NT2/D1 (cell line): ENCODE results near the gene DIP2C.

Source experiments
- DNase-seq: peaks from one replicate; pipeline ENCODE4 v3.0.0-alpha.2; 2011; ENCODE audit warnings: low read depth, low spot score
- H3K27me3 ChIP-seq: 2 replicates; pipeline ENCODE4 v1.6.0; 2011; ENCODE audit warnings: mild to moderate bottlenecking; ENCODE audit not compliant: insufficient read length, insufficient read depth
- H3K36me3 ChIP-seq: 2 replicates; pipeline ENCODE4 v1.6.1; 2011; ENCODE audit warnings: mild to moderate bottlenecking, low read length, mixed read lengths; ENCODE audit not compliant: insufficient read depth, insufficient read length
- H3K4me1 ChIP-seq: 2 replicates; pipeline ENCODE4 v1.5.1; 2011; ENCODE audit not compliant: insufficient read depth, insufficient read length
- H3K4me3 ChIP-seq: 2 replicates; pipeline ENCODE4 v1.5.1; 2011; ENCODE audit warnings: low read depth; ENCODE audit not compliant: insufficient read length
- H3K9ac ChIP-seq: 2 replicates; pipeline ENCODE4 v1.6.0; 2011; ENCODE audit warnings: low read depth; ENCODE audit not compliant: insufficient read length
- H3K9me3 ChIP-seq: 2 replicates; pipeline ENCODE4 v1.5.1; 2011; ENCODE audit warnings: mild to moderate bottlenecking, low read length; ENCODE audit not compliant: insufficient read depth
- SUZ12 ChIP-seq: IDR thresholded peaks from 2 replicates; pipeline ENCODE4 v1.6.1; 2011; ENCODE audit not compliant: insufficient read length, insufficient read depth; ENCODE audit errors: extremely low read depth
- YY1 ChIP-seq: IDR thresholded peaks from 2 replicates; pipeline ENCODE4 v1.6.1; 2011; ENCODE audit not compliant: insufficient read length, insufficient read depth
- ZNF274 ChIP-seq: IDR thresholded peaks from 2 replicates; pipeline ENCODE4 v1.6.1; 2011; ENCODE audit warnings: mild to moderate bottlenecking, low read depth, low read length

Gene DIP2C

DNA sequence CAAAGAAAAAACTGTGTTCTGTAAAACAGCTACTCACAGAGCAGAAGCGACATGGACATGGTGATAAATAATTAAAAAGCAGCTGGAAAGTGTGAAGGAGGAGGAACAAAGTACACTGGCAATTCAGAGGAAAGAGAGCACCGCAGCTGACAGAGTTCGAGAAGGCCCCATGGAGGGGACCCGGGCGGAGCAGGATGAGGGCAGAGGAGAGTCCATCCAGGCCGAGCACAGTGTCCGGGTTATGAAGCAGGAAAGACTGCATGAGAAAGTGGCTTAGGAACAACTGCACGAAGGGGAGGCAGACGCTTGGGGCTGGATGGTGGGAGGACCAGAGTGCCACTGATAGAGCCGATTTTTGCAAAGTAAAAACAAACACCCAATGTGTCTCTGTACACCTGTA lies 368.7 kb downstream of the DIP2C start:
- Histone ChIP-seq H3K36me3 (peaks cover 23% of the 10 kb centered on the region), H3K4me3 (no peak overlapping the region), H3K9ac (no peak overlapping the region), H3K9me3 (no peaks in the 10 kb centered on the region), H3K27me3 (no peaks in the 10 kb centered on the region), H3K4me1 (no peaks in the 10 kb centered on the region)
- no peak for DNase-seq
- TF ChIP-seq ZNF274: no peak
- TF ChIP-seq SUZ12: no peak
- TF ChIP-seq YY1: no peak

DNA sequence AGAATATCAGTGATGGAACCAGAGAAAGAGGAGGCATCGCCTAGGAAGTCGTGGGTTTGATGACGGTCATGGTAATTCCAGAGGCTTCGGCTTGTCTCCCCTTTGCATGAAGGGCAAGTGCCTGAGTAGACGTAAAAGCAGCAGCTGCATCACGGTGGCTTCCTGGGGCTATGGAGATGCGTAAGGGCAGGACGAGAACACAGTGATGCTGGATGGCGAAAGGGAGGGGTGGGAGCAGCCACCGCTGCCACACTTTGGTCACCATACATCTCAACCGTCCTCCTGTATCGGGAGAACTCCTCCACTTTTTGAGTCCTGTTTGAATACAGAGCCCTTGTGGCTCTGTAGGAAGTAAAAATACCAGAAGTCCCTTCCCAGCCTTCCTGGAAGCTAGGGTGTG lies 371.5 kb downstream of the DIP2C start:
- no peak for DNase-seq
- TF ChIP-seq YY1: no peak
- TF ChIP-seq SUZ12: no peak
- TF ChIP-seq ZNF274: no peak
- no peak overlapping the region for H3K9ac ChIP-seq
- no peaks in the 10 kb centered on the region for H3K4me1 ChIP-seq
- H3K36me3 ChIP-seq: peaks cover 23% of the 10 kb centered on the region
- no peaks in the 10 kb centered on the region for H3K27me3 ChIP-seq
- no peak overlapping the region for H3K4me3 ChIP-seq
- H3K9me3 ChIP-seq: no peaks in the 10 kb centered on the region

DNA sequence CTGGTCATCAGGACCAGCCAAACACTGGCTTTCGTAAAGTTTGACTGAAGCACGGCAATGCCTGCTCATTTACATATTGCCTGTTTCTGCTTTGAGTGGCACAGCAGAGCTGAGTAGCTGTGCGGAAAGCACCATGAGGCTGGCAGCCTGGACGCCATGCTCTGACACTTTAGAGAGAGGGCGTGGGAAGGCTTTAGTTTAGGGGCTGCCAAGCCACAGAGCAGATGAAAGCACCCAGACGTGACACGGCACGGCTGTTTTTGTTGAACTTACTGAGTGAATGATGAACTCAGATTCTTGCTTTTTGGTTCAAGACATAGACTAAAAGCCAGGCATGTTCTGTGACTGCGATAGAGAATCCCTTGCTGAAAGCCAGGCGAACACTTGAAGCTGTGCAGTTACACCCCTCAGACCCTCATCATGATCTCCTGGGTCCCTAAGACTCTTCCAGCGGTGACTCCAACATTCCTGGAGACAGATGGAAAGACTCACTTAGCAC lies 372.1 kb downstream of the DIP2C start:
- Histone ChIP-seq H3K9ac (no peak overlapping the region), H3K4me3 (no peak overlapping the region), H3K36me3 (peaks cover 23% of the 10 kb centered on the region), H3K27me3 (no peaks in the 10 kb centered on the region), H3K4me1 (no peaks in the 10 kb centered on the region), H3K9me3 (no peaks in the 10 kb centered on the region)
- DNase-seq: no peak
- TF ChIP-seq YY1 (no peak), SUZ12 (no peak), ZNF274 (no peak)

DNA sequence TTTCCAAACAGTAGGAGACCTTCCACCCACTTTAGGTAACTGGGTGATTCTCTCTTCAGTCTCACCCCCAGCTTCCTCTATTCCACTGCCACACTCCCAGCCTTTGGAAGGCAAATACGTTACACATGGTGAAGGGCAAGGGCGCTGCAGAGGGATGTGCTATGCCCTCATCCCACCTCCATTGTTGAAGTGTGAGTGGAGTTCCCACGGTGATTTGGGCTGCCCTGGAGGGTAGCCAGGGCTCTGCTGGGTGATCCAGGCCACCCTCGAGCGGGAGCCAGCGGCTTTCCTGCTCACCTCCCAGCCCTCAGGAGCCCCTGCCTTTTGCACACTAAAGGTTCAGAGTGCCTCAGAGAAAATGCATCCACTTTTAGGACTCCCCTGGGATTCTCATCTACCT lies 373.1 kb downstream of the DIP2C start:
- H3K36me3 ChIP-seq: peaks cover 23% of the 10 kb centered on the region
- no peak overlapping the region for H3K4me3 ChIP-seq
- no peaks in the 10 kb centered on the region for H3K4me1 ChIP-seq
- no peaks in the 10 kb centered on the region for H3K9me3 ChIP-seq
- TF ChIP-seq ZNF274 (no peak), YY1 (no peak), SUZ12 (no peak)
- H3K27me3 ChIP-seq: no peaks in the 10 kb centered on the region
- no peak overlapping the region for H3K9ac ChIP-seq
- no peak for DNase-seq

DNA sequence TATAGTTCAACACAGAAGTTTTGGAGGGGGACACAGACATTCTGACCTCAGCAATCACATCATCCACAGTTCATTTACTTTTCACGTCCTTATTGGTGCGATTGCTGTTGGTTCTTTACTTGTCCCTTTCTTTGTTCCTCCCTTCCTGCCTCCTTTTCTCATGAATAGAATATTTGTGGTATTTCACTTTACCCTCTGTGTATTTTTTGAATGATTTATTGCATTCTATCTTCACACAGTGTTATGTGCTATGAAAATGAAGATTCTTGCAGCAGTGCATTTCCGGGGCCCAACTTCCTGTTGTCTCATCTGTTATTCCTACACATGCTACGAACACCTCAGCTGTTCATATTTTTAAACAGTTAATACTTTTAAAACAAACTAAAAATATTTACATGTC lies 374.6 kb downstream of the DIP2C start:
- DNase-seq: no peak
- H3K4me3 ChIP-seq: no peak overlapping the region
- peaks cover 23% of the 10 kb centered on the region for H3K36me3 ChIP-seq
- H3K27me3 ChIP-seq: no peaks in the 10 kb centered on the region
- H3K9me3 ChIP-seq: no peaks in the 10 kb centered on the region
- no peak overlapping the region for H3K9ac ChIP-seq
- H3K4me1 ChIP-seq: no peaks in the 10 kb centered on the region
- TF ChIP-seq YY1: no peak
- no peak for TF ChIP-seq SUZ12
- no peak for TF ChIP-seq ZNF274

DNA sequence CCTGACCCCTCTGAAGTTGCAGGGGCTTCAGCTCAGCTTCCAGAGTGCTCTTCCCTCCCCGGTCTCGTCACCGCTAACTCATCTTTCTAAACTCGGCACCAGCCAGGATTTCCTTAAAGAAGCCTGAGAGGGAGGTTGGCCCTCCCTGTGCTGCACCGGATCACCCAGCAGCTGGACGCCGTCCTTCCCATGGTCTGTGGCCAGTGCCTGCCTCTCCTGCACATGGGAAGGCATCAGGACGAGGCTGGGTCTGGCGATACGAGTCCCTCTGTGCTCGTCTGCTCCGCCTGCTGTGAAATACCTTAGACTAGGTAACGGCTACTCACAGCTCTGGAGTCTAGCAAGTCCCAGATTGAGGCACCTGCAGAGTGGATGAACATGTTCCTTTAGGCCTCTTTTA lies 375.1 kb downstream of the DIP2C start:
- Histone ChIP-seq H3K27me3 (no peaks in the 10 kb centered on the region), H3K9me3 (no peaks in the 10 kb centered on the region), H3K4me3 (no peak overlapping the region), H3K4me1 (no peaks in the 10 kb centered on the region), H3K9ac (no peak overlapping the region), H3K36me3 (peaks cover 25% of the 10 kb centered on the region)
- TF ChIP-seq SUZ12 (no peak), ZNF274 (no peak), YY1 (no peak)
- DNase-seq: no peak

DNA sequence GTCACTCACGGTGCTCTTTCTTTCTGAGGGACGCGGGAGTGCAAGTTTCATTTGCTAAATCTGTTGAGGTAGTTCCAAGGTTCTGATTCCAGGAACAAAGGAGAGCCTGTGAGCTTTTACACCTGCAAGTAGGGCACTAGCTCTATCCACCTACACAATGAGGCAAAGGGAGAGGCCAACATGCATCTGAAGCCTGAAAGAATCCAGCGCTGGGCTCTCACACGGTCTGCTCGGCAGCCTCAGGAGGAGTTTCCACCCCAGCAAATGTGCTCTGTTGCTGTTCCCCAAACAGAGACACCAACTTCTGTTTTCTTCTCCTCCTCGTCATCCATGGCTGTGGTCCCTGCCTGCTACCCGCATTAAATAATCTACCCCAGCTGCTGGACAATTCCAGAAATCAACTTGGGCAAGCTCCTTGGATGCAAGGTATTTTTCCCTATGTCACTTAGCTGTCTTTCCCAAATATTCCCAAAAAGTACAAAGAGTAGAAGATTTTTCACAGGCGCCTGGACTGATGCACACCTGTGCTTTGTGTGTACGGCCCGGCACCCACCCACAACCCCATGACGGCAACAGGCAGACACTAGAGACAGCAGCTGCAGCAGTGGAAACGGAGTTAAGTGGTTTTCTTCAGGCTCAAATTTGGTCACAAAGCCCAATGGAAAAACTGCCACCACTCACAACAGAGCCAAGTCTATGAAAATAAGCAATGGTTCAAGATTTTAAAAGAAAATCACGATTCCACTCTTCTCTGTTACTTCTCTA lies 377.4 kb downstream of the DIP2C start:
- DNase-seq: no peak

More for the DNA sequence above, 377.4 kb downstream of the DIP2C start:
- Histone ChIP-seq H3K27me3 (no peaks in the 10 kb centered on the region), H3K9me3 (no peaks in the 10 kb centered on the region), H3K4me1 (no peaks in the 10 kb centered on the region), H3K4me3 (no peak overlapping the region), H3K36me3 (peaks cover 13% of the 10 kb centered on the region), H3K9ac (no peak overlapping the region)
- no peak for TF ChIP-seq SUZ12
- TF ChIP-seq ZNF274: no peak
- no peak for TF ChIP-seq YY1
